Ovary (tissue), 9 donors: ENCODE results near the gene RAB31. TPM values are rescaled to one million over a fixed set of nuclear protein-coding genes. Genes with fewer than 3 reads are reported as not detected.

ENCODE experiments used
- DNase-seq, 5 donors: peaks; one replicate each; pipeline ENCODE4 v3.0.0-alpha.2; 2019 to 2020
- H3K27ac ChIP-seq, 2 donors: fragments of 200-600 bp; one replicate each; pipeline versions ENCODE4 v1.5.1 to v1.8.0; 2019 to 2022
- H3K27me3 ChIP-seq: fragments of 200-600 bp; one replicate; pipeline ENCODE4 v1.8.0; 2022
- H3K36me3 ChIP-seq: fragments of 200-600 bp; sonication (generic); one replicate; pipeline ENCODE4 v1.5.1; 2019
- H3K4me1 ChIP-seq: one replicate; pipeline ENCODE4 v1.8.1; 2013; ENCODE audit warnings: mild to moderate bottlenecking, moderate library complexity; ENCODE audit not compliant: insufficient read depth
- H3K4me3 ChIP-seq: fragments of 200-600 bp; sonication (generic); one replicate; pipeline ENCODE4 v1.5.1; 2017
- H3K9me3 ChIP-seq, 2 donors: fragments of 200-600 bp in 1 of 2; sonication (generic) in 1 of 2; one replicate each; pipeline versions ENCODE4 v1.5.1 to v1.8.1; 2013 to 2019; ENCODE audit warnings: mild to moderate bottlenecking in 1 of 2, moderate library complexity in 1 of 2
- CTCF ChIP-seq, 3 donors: fragments of 450-650 bp in 2 of 3; fragments of 200-600 bp in 1 of 3; IDR thresholded peaks; one replicate each; pipeline versions ENCODE4 v1.5.1 to v1.8.0; 2016 to 2022; ENCODE audit warnings: antibody characterized with exemption in 3 of 3, mild to moderate bottlenecking in 1 of 3
- EP300 ChIP-seq: sonication (generic); formaldehyde crosslinking; IDR thresholded peaks from one replicate; pipeline ENCODE4 v1.6.1; 2017; ENCODE audit warnings: antibody characterized with exemption
- POLR2A ChIP-seq: fragments of 450-650 bp; IDR thresholded peaks from one replicate; pipeline ENCODE4 v1.6.1; 2017; ENCODE audit warnings: antibody characterized with exemption, mild to moderate bottlenecking, moderate library complexity
- WGBS, 3 donors: extraction: QIAGEN DNeasy Blood & Tissue Kit in 1 of 3; methylation state at CpG; one replicate each; pipeline versions ENCODE4 v1.1.5 to v1.1.7; 2013 to 2017; 5-methylcytosine and 5-hydroxymethylcytosine counted together
- intact Hi-C, 4 donors: fragments of 100-400 bp; cut with DNase I; formaldehyde crosslinking; loops; one replicate each; pipeline versions ENCODE4 v1.11.0 to v1.15.1; 2022 to 2023
- polyA plus RNA-seq, 2 donors: library from polyadenylated mRNA; stranded (reverse); fragments of 200-250 nt in 1 of 2; fragments of 350-450 nt in 1 of 2; fragmentation: Illumina TruSeq in 1 of 2; extraction: RNeasy Lipid Tissue Mini Kit (QIAGEN cat#74804) in 1 of 2; gene quantifications; one replicate each; pipeline ENCODE4 v1.2.3, GENCODE V29; 2013 to 2014
- total RNA-seq, 7 donors: library from RNA; depleted of rRNA in 2 of 7; stranded (reverse); fragments of >200 nt in 2 of 7; fragmentation: NEBNext Ultra II Directional in 3 of 7; extraction: Animal tissue kit (Norgen Biotek cat#: 25700) in 3 of 7; gene quantifications; one replicate each; pipeline versions ENCODE4 v1.1.0 to v1.2.4, GENCODE V29; 2016 to 2023
- donor health status: DM: no; HTN: no; CAD: no; lungs with moderate emphysema.
- donor health status: DM: no; HTN: no; CAD: no.
- donor health status: Bipolar disorder and iron deficiency.
- donor health status: DM: yes; HTN: yes; CAD: no.
- donor health status: DM: no; HTN: no; CAD: no.
- donor health status: DM: yes; HTN: yes; CAD: no.

The RAB31 gene
- total and polyA plus RNA-seq, 9 donors = 37.9 to 188 (median 62.8) TPM

- intact Hi-C loops = loop anchor here in 1 of 4 donors (10.0 kb wide), 1 partner anchor 59 kb away; no protein-coding TSS in a partner anchor
- Histone ChIP-seq H3K36me3 (no peaks in the 10 kb centered on the region), H3K27me3 (no peaks in the 10 kb centered on the region), H3K4me3 (no peak overlapping the region), H3K27ac (no peak overlapping the region), H3K4me1 (no peaks in the 10 kb centered on the region), H3K9me3 (no peaks in the 10 kb centered on the region)
- no peak for DNase-seq
- TF ChIP-seq CTCF (IDR thresholded peaks at IDR 0.05) (no peak), POLR2A (no peak), EP300 (no peak)
- WGBS, 3 donors = 89 to 92% (median 91%) methylated on average over 5 of the region's 5 CpGs
Measured at GRCh38 chr18:9726175-9726574, 18.1 kb downstream of the RAB31 start.

GRCh38 chr18:9726936-9727335, 18.8 kb downstream of the RAB31 start:
- Histone ChIP-seq H3K9me3 (no peaks in the 10 kb centered on the region), H3K27ac (no peak overlapping the region), H3K36me3 (no peaks in the 10 kb centered on the region), H3K4me1 (peaks cover 1% of the 10 kb centered on the region), H3K27me3 (no peaks in the 10 kb centered on the region), H3K4me3 (no peak overlapping the region)
- intact Hi-C loops = loop anchor here in 1 of 4 donors (10.0 kb wide), 1 partner anchor 58 kb away; no protein-coding TSS in a partner anchor
- no peak for TF ChIP-seq POLR2A
- TF ChIP-seq CTCF (IDR thresholded peaks at IDR 0.05) = no peak
- no peak for TF ChIP-seq EP300
- no peak for DNase-seq
- 60 to 86% (median 77%) methylated on average over 2 of the region's 2 CpGs for WGBS, 3 donors

GRCh38 chr18:9730786-9731185, 22.7 kb downstream of the RAB31 start:
- peaks cover 1% of the 10 kb centered on the region for H3K4me1 ChIP-seq
- H3K4me3 ChIP-seq = no peak overlapping the region
- TF ChIP-seq CTCF (IDR thresholded peaks at IDR 0.05) (no peak), EP300 (no peak), POLR2A (no peak)
- H3K9me3 ChIP-seq = no peaks in the 10 kb centered on the region
- no peaks in the 10 kb centered on the region for H3K36me3 ChIP-seq
- intact Hi-C loops = no loop called here
- DNase-seq = peak in 1 of 5 donors; percentile 1
- H3K27ac ChIP-seq = no peak overlapping the region
- no peaks in the 10 kb centered on the region for H3K27me3 ChIP-seq
- 81 to 95% (median 92%) methylated on average over 4 of the region's 4 CpGs for WGBS, 3 donors

GRCh38 chr18:9731380-9731779, 23.3 kb downstream of the RAB31 start:
- no peaks in the 10 kb centered on the region for H3K36me3 ChIP-seq
- no peaks in the 10 kb centered on the region for H3K9me3 ChIP-seq
- WGBS, 3 donors = 74 to 92% (median 82%) methylated on average over 5 of the region's 5 CpGs
- H3K27me3 ChIP-seq = no peaks in the 10 kb centered on the region
- peaks cover 1% of the 10 kb centered on the region for H3K4me1 ChIP-seq
- no peak for DNase-seq
- intact Hi-C loops = no loop called here
- H3K27ac ChIP-seq = no peak overlapping the region
- TF ChIP-seq EP300 (no peak), CTCF (IDR thresholded peaks at IDR 0.05) (no peak), POLR2A (no peak)
- no peak overlapping the region for H3K4me3 ChIP-seq
